ENCODE data around the gene MBTPS1.

- TF ChIP-seq HDAC2 (IDR thresholded peaks at IDR 0.05) = no peak
- TF ChIP-seq, protein P1, sequence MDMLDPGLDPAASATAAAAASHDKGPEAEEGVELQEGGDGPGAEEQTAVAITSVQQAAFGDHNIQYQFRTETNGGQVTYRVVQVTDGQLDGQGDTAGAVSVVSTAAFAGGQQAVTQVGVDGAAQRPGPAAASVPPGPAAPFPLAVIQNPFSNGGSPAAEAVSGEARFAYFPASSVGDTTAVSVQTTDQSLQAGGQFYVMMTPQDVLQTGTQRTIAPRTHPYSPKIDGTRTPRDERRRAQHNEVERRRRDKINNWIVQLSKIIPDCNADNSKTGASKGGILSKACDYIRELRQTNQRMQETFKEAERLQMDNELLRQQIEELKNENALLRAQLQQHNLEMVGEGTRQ (IDR thresholded peaks at IDR 0.05) = no peak
- no peak for TF ChIP-seq CHD2 (IDR thresholded peaks at IDR 0.05; ENCODE audit: low read length, partially characterized antibody)
- TF ChIP-seq, protein P2, sequence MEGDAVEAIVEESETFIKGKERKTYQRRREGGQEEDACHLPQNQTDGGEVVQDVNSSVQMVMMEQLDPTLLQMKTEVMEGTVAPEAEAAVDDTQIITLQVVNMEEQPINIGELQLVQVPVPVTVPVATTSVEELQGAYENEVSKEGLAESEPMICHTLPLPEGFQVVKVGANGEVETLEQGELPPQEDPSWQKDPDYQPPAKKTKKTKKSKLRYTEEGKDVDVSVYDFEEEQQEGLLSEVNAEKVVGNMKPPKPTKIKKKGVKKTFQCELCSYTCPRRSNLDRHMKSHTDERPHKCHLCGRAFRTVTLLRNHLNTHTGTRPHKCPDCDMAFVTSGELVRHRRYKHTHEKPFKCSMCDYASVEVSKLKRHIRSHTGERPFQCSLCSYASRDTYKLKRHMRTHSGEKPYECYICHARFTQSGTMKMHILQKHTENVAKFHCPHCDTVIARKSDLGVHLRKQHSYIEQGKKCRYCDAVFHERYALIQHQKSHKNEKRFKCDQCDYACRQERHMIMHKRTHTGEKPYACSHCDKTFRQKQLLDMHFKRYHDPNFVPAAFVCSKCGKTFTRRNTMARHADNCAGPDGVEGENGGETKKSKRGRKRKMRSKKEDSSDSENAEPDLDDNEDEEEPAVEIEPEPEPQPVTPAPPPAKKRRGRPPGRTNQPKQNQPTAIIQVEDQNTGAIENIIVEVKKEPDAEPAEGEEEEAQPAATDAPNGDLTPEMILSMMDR (IDR thresholded peaks at IDR 0.05) = no peak
- TF ChIP-seq CBX2 (IDR thresholded peaks at IDR 0.05; ENCODE audit: borderline replicate concordance, low read depth) = no peak
- TF ChIP-seq POLR2A (IDR thresholded peaks at IDR 0.05; ENCODE audit: low read length) = no peak
- TF ChIP-seq, protein P3, sequence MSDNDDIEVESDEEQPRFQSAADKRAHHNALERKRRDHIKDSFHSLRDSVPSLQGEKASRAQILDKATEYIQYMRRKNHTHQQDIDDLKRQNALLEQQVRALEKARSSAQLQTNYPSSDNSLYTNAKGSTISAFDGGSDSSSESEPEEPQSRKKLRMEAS (IDR thresholded peaks at IDR 0.05) = no peak
- no peak for TF ChIP-seq RAD21 (conservative IDR thresholded peaks at IDR 0.05 in 1 of 2, IDR thresholded peaks at IDR 0.05 in 1 of 2)
- no peak for TF ChIP-seq RFX5 (IDR thresholded peaks at IDR 0.05)
- no peak for TF ChIP-seq HOXB13 (CRISPR knock-in tag; IDR thresholded peaks at IDR 0.05; ENCODE audit: low read depth)
- TF ChIP-seq MAZ (IDR thresholded peaks at IDR 0.05; ENCODE audit: borderline replicate concordance, low read depth, low read length) = no peak
- no peak for TF ChIP-seq CEBPB (IDR thresholded peaks at IDR 0.05)
- no peak for TF ChIP-seq EHF (CRISPR knock-in tag; IDR thresholded peaks at IDR 0.05)
Observed at GRCh38 chr16:84159007-84159406, 42.3 kb upstream of the MBTPS1 start.
